Thyroid gland (tissue), 4 donors: ENCODE measurements around the gene IGF1. TPM values are rescaled to one million over a fixed set of nuclear protein-coding genes. Genes with fewer than 3 reads are reported as not detected.

Experiments used
- DNase-seq, 2 donors: peaks; one replicate each; pipeline ENCODE4 v3.0.0-alpha.2; 2019
- H3K27ac ChIP-seq, 3 donors: fragments of 200-600 bp; sonication (generic); 1 replicate in 2 of 3; 2 replicates in 1 of 3; pipeline ENCODE4 v1.5.1; 2016 to 2019; ENCODE audit warnings: mild to moderate bottlenecking in 1 of 3, moderate library complexity in 1 of 3
- H3K27me3 ChIP-seq: fragments of 200-600 bp; sonication (generic); one replicate; pipeline ENCODE4 v1.5.1; 2019
- H3K36me3 ChIP-seq, 2 donors: fragments of 200-600 bp; sonication (generic); one replicate each; pipeline ENCODE4 v1.5.1; 2016 to 2019
- H3K4me1 ChIP-seq, 2 donors: fragments of 200-600 bp; sonication (generic); one replicate each; pipeline ENCODE4 v1.5.1; 2017 to 2019
- H3K4me3 ChIP-seq, 3 donors: fragments of 200-600 bp; sonication (generic); replicated peaks in 1 of 3; 1 replicate in 2 of 3; 2 replicates in 1 of 3; pipeline ENCODE4 v1.5.1; 2016; ENCODE audit warnings: mild to moderate bottlenecking in 1 of 3
- H3K9me3 ChIP-seq: fragments of 200-600 bp; sonication (generic); one replicate; pipeline ENCODE4 v1.5.1; 2017
- POLR2A ChIP-seq, 2 donors: fragments of 450-650 bp; IDR thresholded peaks; one replicate each; pipeline ENCODE4 v1.6.1; 2017; ENCODE audit warnings: antibody characterized with exemption in 2 of 2, mild to moderate bottlenecking in 2 of 2, moderate library complexity in 1 of 2
- WGBS, 2 donors: methylation state at CpG; one replicate each; pipeline ENCODE4 v1.1.5; 2017; 5-methylcytosine and 5-hydroxymethylcytosine counted together
- intact Hi-C: fragments of 100-400 bp; cut with DNase I; formaldehyde crosslinking; loops from one replicate; pipeline ENCODE4 v1.15.1; 2023
- total RNA-seq, 4 donors: library from RNA; depleted of rRNA; stranded (reverse); fragments of >200 nt; gene quantifications; one replicate each; pipeline ENCODE4 v1.2.3, GENCODE V29; 2016
- TF ChIP-seq, protein P1 (sequence below), 6 experiments: fragments of 200-600 bp in 3 of 6; fragments of 450-650 bp in 3 of 6; sonication (generic) in 3 of 6; IDR thresholded peaks; one replicate each; pipeline ENCODE4 v1.5.1; 2016 to 2019; ENCODE audit warnings: antibody characterized with exemption in 6 of 6, mild to moderate bottlenecking in 2 of 6, inconsistent platforms in 1 of 6, moderate library complexity in 1 of 6

IGF1 gene
- total RNA-seq, 4 donors from 2014 or later: 74.0 to 134 (median 111) TPM

- H3K4me3 ChIP-seq: no peak overlapping the region
- no peaks in the 10 kb centered on the region for H3K36me3 ChIP-seq
Measured at GRCh38 chr12:102475355-102475754, 5.0 kb downstream of the IGF1 start.

GRCh38 chr12:102474438-102475064 is 5.8 kb downstream of the IGF1 start:
- WGBS, 2 donors: 58 to 74% methylated on average over 3 of the region's 3 CpGs
- Histone ChIP-seq H3K4me1 (peaks cover 19 to 39% of the 10 kb centered on the region in 2 donors), H3K27me3 (no peaks in the 10 kb centered on the region), H3K36me3 (no peaks in the 10 kb centered on the region), H3K9me3 (no peaks in the 10 kb centered on the region), H3K27ac (peak overlapping the region in 2 of 3 donors; percentile 65 to 66), H3K4me3 (no peak overlapping the region)
- intact Hi-C loops: no loop called here
- TF ChIP-seq POLR2A (IDR thresholded peaks at IDR 0.05): no peak
- TF ChIP-seq, protein P1, sequence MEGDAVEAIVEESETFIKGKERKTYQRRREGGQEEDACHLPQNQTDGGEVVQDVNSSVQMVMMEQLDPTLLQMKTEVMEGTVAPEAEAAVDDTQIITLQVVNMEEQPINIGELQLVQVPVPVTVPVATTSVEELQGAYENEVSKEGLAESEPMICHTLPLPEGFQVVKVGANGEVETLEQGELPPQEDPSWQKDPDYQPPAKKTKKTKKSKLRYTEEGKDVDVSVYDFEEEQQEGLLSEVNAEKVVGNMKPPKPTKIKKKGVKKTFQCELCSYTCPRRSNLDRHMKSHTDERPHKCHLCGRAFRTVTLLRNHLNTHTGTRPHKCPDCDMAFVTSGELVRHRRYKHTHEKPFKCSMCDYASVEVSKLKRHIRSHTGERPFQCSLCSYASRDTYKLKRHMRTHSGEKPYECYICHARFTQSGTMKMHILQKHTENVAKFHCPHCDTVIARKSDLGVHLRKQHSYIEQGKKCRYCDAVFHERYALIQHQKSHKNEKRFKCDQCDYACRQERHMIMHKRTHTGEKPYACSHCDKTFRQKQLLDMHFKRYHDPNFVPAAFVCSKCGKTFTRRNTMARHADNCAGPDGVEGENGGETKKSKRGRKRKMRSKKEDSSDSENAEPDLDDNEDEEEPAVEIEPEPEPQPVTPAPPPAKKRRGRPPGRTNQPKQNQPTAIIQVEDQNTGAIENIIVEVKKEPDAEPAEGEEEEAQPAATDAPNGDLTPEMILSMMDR (IDR thresholded peaks at IDR 0.05): no peak
- DNase-seq: peak; percentile 46 to 47

More at GRCh38 chr12:102475355-102475754, 5.0 kb downstream of the IGF1 start:
- Histone ChIP-seq H3K27ac (peak overlapping the region in 2 of 3 donors; percentile 65 to 66), H3K27me3 (no peaks in the 10 kb centered on the region), H3K9me3 (no peaks in the 10 kb centered on the region), H3K4me1 (peaks cover 26 to 46% of the 10 kb centered on the region in 2 donors)
- no peak for TF ChIP-seq POLR2A (IDR thresholded peaks at IDR 0.05)
- TF ChIP-seq, protein P1 (IDR thresholded peaks at IDR 0.05): no peak
- 54 to 73% methylated on average over 9 of the region's 9 CpGs for WGBS, 2 donors
- intact Hi-C loops: no loop called here
- DNase-seq: peak; percentile 18

DNA sequence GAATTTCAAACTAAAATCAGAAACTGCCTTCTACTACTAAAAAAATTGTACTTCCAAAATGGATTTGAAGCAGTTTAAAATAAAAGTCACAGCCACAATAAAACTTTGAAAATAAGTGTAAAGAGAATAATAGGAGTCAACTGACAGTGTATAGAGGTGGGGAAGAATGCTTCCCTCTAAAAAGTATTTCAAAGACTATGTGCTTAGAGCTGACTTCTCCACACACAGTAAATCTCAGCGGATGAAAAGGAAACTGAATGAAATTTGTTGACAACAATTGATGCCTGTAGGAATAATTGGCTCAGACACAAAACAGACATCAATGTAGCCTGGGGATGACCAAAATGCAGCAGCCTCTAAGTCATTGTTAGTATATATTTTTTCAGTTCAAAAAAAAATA is 7.9 kb downstream of the IGF1 start:
- no peaks in the 10 kb centered on the region for H3K9me3 ChIP-seq
- intact Hi-C loops: no loop called here
- no peak overlapping the region for H3K4me3 ChIP-seq
- no peaks in the 10 kb centered on the region for H3K27me3 ChIP-seq
- no peak overlapping the region for H3K27ac ChIP-seq
- WGBS, 2 donors: 85 to 87% methylated on average over 1 of the region's 1 CpG
- no peaks in the 10 kb centered on the region for H3K36me3 ChIP-seq
- peaks cover 25 to 44% of the 10 kb centered on the region in 2 donors for H3K4me1 ChIP-seq
- DNase-seq: no peak
- TF ChIP-seq, protein P1 (IDR thresholded peaks at IDR 0.05): no peak
- TF ChIP-seq POLR2A (IDR thresholded peaks at IDR 0.05): no peak

DNA sequence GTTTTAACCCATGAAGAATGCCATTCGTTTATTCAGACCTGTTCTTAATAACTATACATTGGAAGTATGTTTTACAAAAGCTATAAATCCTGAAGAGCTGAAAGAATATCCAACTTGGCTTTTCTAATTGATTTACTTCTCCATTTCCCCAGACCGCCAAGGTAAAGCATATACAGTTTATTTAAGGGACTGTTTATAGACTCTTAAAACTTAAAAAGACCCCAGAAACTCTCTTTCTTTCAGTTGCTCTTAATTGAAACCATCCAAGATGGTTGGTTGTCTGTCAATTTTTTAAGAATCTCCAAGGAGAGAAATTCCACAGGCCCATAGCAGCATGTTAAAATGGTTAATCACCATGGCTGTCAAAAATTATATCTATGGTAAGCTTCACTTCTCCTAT is 8.8 kb downstream of the IGF1 start:
- Histone ChIP-seq H3K4me3 (no peak overlapping the region), H3K27me3 (no peaks in the 10 kb centered on the region), H3K9me3 (no peaks in the 10 kb centered on the region), H3K36me3 (no peaks in the 10 kb centered on the region), H3K4me1 (peaks cover 33 to 53% of the 10 kb centered on the region in 2 donors), H3K27ac (no peak overlapping the region)
- DNase-seq: no peak
- WGBS, 2 donors: 84 to 86% methylated on average over 2 of the region's 2 CpGs
- TF ChIP-seq, protein P1 (IDR thresholded peaks at IDR 0.05): no peak
- TF ChIP-seq POLR2A (IDR thresholded peaks at IDR 0.05): no peak
- intact Hi-C loops: no loop called here

DNA sequence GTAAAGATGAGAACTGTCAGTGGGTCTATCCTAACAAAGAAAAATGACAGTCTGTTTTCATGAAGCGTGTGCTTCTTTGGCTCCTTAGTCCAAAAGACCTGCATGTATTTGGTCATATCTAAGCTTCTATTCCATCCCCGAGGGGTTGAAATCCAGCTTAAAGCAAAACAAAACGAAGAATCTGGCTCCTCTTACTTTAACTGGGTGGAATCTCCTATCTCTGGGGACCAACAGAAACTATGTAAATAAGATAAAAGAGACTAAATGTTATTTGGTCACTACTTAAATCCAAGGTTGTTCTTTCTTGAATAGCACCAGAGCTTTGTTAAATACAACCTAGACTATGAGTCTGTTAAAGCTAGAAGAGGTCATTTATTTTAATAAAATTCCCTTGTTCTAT is 9.4 kb downstream of the IGF1 start:
- Histone ChIP-seq H3K4me1 (peaks cover 33 to 55% of the 10 kb centered on the region in 2 donors), H3K27me3 (no peaks in the 10 kb centered on the region), H3K9me3 (no peaks in the 10 kb centered on the region), H3K4me3 (no peak overlapping the region), H3K36me3 (no peaks in the 10 kb centered on the region), H3K27ac (no peak overlapping the region)
- TF ChIP-seq, protein P1 (IDR thresholded peaks at IDR 0.05): no peak
- TF ChIP-seq POLR2A (IDR thresholded peaks at IDR 0.05): no peak
- intact Hi-C loops: no loop called here
- no peak for DNase-seq
- 70% methylated on average over 3 of the region's 3 CpGs for WGBS, 2 donors
